Measurements from ENCODE around the gene RAD9A. TPM values are rescaled to one million over a fixed set of nuclear protein-coding genes. Genes with fewer than 3 reads are reported as not detected.

The RAD9A gene
- total RNA-seq, 2 experiments from 2014 or later: 31.0 to 39.1 TPM

DNA sequence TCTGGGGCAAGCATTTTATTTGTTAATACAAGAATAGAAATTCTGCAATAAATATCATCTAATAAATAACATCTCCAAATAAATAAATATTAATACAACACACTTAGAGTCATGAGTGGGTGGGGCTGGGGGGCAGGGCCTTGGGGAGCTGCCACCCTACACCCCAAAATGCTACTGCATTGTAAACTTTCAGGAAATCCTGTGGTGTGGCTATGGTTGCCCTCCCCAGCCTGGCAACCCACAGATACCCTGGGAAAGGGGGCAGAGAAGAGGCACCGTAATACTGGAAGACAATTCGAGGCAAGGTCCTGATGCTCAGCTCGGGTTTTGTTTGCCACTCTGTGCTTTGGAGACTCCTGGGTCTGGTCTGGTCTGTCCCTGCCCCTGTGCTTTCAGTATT lies 27.6 kb upstream of the RAD9A start:
- no peaks in the 10 kb centered on the region for H3K9me3 Mint-ChIP-seq
- no peak for DNase-seq
- no peaks in the 10 kb centered on the region for H3K27me3 Mint-ChIP-seq
- CTCF ChIA-PET: interaction anchor here (1.0 to 16.1 kb wide), 5 partner anchors 8 to 100 kb away, joined by 3 to 995 read pairs (median 15); partner anchors contain the start of gene CLCF1
- intact Hi-C loops (cut with micrococcal nuclease): no loop called here
- H3K4me3 Mint-ChIP-seq: no peak overlapping the region
- H3K27ac Mint-ChIP-seq: no peak overlapping the region
- POLR2A ChIA-PET: no interaction called here
- no peaks in the 10 kb centered on the region for H3K36me3 Mint-ChIP-seq
- peaks cover 37% of the 10 kb centered on the region for H3K4me1 Mint-ChIP-seq (ENCODE audit: low read depth)

DNA sequence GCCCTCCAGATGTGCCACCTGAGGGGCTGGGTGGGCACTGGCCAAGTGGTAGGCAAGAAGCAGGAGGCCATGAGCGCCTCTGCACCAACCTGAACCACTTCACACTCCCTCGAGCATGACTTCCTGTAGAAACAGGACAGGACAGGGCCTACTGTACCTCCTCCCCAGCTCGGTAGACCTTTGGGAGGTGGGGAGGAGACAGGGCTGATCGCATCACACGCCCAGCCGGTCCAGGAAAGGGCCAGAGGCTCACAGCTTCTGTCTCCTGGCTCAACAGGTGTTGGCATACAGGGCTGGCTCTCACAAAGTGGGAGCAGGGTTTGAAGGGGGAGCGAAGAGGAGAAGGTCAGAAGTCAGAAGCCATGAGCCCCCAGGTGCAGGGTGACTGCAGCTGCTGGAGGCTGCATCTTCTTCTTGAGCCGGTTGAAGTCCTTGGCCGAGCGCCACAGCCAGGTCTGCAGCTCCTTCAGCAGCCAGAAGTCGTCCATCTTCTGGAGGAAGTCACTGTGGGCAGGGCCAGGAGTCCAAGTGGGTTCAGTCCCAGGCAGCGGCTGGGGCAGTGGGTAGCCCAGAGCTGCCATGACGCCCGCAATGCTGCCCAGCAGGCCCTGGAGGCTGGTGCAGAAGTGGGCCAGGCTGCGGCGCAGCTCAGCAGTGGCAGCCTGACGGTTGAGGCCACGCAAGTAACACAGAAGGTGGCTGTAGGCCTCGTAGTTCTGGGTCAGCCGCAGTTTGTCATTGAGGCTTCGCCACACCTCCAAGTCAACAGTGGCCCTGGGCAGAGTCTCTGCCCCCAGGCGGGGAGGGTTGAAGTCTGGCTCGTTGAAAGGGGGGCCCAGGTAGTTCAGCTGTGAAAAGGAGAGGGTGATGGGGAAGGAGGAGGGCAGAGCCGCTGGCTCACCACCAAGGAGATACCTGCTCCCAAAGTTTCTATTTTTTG lies 26.7 kb upstream of the RAD9A start:
- Mint-ChIP-seq H3K4me3 (no peak overlapping the region), H3K4me1 (ENCODE audit: low read depth) (peaks cover 45% of the 10 kb centered on the region), H3K27me3 (no peaks in the 10 kb centered on the region), H3K27ac (no peak overlapping the region), H3K36me3 (no peaks in the 10 kb centered on the region), H3K9me3 (no peaks in the 10 kb centered on the region)
- ChIA-PET POLR2A (interaction anchor here (0.7 kb wide), 1 partner anchor 11 kb away, joined by 3 read pairs; no protein-coding TSS in a partner anchor), CTCF (interaction anchor here (0.8 to 4.1 kb wide), 4 partner anchors 9 to 18 kb away, joined by 3 to 15 read pairs (median 8); no protein-coding TSS in a partner anchor)
- DNase-seq: no peak
- intact Hi-C loops (cut with micrococcal nuclease): no loop called here

GRCh38 chr11:67365736-67366444 lies 25.9 kb upstream of the RAD9A start:
- ChIA-PET POLR2A (no interaction called here), CTCF (interaction anchor here (0.8 to 4.1 kb wide), 4 partner anchors 10 to 17 kb away, joined by 3 to 15 read pairs (median 8); no protein-coding TSS in a partner anchor)
- no peak overlapping the region for H3K27ac Mint-ChIP-seq

DNA sequence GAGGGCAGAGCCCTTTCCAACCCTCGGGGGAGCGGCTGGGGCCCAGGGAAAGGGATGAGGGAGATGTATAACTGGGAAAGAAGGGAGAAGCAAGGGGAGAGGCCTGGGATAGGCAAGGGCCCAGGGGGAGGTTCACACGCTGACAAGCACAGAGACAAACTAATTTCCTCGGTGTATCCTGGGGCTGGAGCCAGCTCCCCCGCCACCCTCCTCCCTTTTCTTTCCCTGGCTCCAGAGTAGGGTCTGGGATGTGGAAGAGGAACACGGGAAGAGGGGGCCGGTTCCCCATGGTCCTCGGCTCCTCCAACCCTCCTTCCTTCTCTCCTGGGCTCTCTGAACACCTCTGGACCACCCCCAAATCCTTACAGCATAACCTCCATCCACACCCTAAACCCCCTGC lies 25.2 kb upstream of the RAD9A start:
- intact Hi-C loops (cut with micrococcal nuclease): no loop called here
- Mint-ChIP-seq H3K4me3 (no peak overlapping the region), H3K27ac (no peak overlapping the region), H3K4me1 (ENCODE audit: low read depth) (peaks cover 57% of the 10 kb centered on the region), H3K27me3 (no peaks in the 10 kb centered on the region), H3K36me3 (no peaks in the 10 kb centered on the region), H3K9me3 (no peaks in the 10 kb centered on the region)
- POLR2A ChIA-PET: no interaction called here
- CTCF ChIA-PET: interaction anchor here (2.2 to 4.1 kb wide), 2 partner anchors 10 to 15 kb away, joined by 11 to 15 read pairs; no protein-coding TSS in a partner anchor
- DNase-seq: no peak

More at GRCh38 chr11:67365736-67366444, 25.9 kb upstream of the RAD9A start:
- Mint-ChIP-seq H3K27me3 (no peaks in the 10 kb centered on the region), H3K36me3 (no peaks in the 10 kb centered on the region), H3K4me1 (ENCODE audit: low read depth) (peaks cover 51% of the 10 kb centered on the region), H3K9me3 (no peaks in the 10 kb centered on the region), H3K4me3 (no peak overlapping the region)
- no peak for DNase-seq
- intact Hi-C loops (cut with micrococcal nuclease): no loop called here

- H3K36me3 Mint-ChIP-seq: no peaks in the 10 kb centered on the region
- peaks cover 61% of the 10 kb centered on the region for H3K4me1 Mint-ChIP-seq (ENCODE audit: low read depth)
- DNase-seq: no peak
- H3K9me3 Mint-ChIP-seq: no peaks in the 10 kb centered on the region
- no peak overlapping the region for H3K4me3 Mint-ChIP-seq
- ChIA-PET POLR2A (no interaction called here), CTCF (interaction anchor here (1.1 to 8.5 kb wide), 3 partner anchors 10 to 17 kb away, joined by 3 to 106 read pairs (median 15); no protein-coding TSS in a partner anchor)
- no peak overlapping the region for H3K27ac Mint-ChIP-seq
- H3K27me3 Mint-ChIP-seq: peaks cover 4% of the 10 kb centered on the region
- intact Hi-C loops (cut with micrococcal nuclease): no loop called here
Measured at GRCh38 chr11:67366961-67367760, 24.6 kb upstream of the RAD9A start.

DNA sequence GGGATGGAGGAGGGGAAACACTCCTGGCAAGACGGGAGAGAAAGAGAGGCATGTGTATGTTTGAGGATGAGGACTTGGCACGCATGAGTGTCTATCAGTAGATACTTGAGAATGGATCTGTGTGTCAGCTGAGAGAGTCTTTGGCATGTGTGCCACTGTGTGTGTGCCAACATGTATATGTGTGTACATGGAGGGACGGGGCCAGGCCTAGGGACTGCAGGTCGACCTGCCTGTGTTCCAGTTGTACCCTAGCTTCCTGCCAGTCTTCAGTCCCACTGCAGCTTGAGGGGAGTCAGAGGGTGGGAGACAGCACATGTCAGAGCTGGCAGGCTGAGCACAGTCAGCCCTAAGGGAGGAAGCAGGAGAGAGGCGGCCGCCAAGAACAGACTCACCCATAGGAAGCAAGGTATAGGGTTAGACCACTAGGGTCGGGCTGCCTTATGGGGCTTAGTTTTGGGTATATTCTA lies 24.0 kb upstream of the RAD9A start:
- H3K4me1 Mint-ChIP-seq (ENCODE audit: low read depth): peaks cover 61% of the 10 kb centered on the region
- POLR2A ChIA-PET: no interaction called here

GRCh38 chr11:67368621-67369020 lies 23.2 kb upstream of the RAD9A start:
- no peaks in the 10 kb centered on the region for H3K36me3 Mint-ChIP-seq
- intact Hi-C loops (cut with micrococcal nuclease): no loop called here
- peaks cover 4% of the 10 kb centered on the region for H3K27me3 Mint-ChIP-seq
- DNase-seq: peak; percentile 68
- H3K9me3 Mint-ChIP-seq: no peaks in the 10 kb centered on the region
- peak overlapping the region; percentile 31 for H3K27ac Mint-ChIP-seq
- H3K4me1 Mint-ChIP-seq (ENCODE audit: low read depth): peaks cover 60% of the 10 kb centered on the region
- CTCF ChIA-PET: interaction anchor here (2.8 to 21.4 kb wide), 3 partner anchors 12 to 22 kb away, joined by 18 to 995 read pairs (median 106); partner anchors contain the start of gene POLD4
- no peak overlapping the region for H3K4me3 Mint-ChIP-seq
- POLR2A ChIA-PET: no interaction called here

More for the DNA sequence above, 24.0 kb upstream of the RAD9A start:
- no peak overlapping the region for H3K4me3 Mint-ChIP-seq
- H3K36me3 Mint-ChIP-seq: no peaks in the 10 kb centered on the region
- no peak overlapping the region for H3K27ac Mint-ChIP-seq
- CTCF ChIA-PET: interaction anchor here (1.1 to 8.5 kb wide), 3 partner anchors 11 to 17 kb away, joined by 3 to 106 read pairs (median 15); no protein-coding TSS in a partner anchor
- no peak for DNase-seq
- intact Hi-C loops (cut with micrococcal nuclease): no loop called here
- no peaks in the 10 kb centered on the region for H3K9me3 Mint-ChIP-seq
- peaks cover 4% of the 10 kb centered on the region for H3K27me3 Mint-ChIP-seq

GRCh38 chr11:67369275-67369674 lies 22.5 kb upstream of the RAD9A start:
- peaks cover 60% of the 10 kb centered on the region for H3K4me1 Mint-ChIP-seq (ENCODE audit: low read depth)
- no peaks in the 10 kb centered on the region for H3K9me3 Mint-ChIP-seq
- peaks cover 8% of the 10 kb centered on the region for H3K27me3 Mint-ChIP-seq
- no peak overlapping the region for H3K4me3 Mint-ChIP-seq
- DNase-seq: no peak
- intact Hi-C loops (cut with micrococcal nuclease): no loop called here
- H3K27ac Mint-ChIP-seq: no peak overlapping the region
- ChIA-PET CTCF (interaction anchor here (1.0 to 21.4 kb wide), 5 partner anchors 13 to 97 kb away, joined by 3 to 995 read pairs (median 18); partner anchors contain the start of genes POLD4 and RAD9A), POLR2A (no interaction called here)
- no peaks in the 10 kb centered on the region for H3K36me3 Mint-ChIP-seq

DNA sequence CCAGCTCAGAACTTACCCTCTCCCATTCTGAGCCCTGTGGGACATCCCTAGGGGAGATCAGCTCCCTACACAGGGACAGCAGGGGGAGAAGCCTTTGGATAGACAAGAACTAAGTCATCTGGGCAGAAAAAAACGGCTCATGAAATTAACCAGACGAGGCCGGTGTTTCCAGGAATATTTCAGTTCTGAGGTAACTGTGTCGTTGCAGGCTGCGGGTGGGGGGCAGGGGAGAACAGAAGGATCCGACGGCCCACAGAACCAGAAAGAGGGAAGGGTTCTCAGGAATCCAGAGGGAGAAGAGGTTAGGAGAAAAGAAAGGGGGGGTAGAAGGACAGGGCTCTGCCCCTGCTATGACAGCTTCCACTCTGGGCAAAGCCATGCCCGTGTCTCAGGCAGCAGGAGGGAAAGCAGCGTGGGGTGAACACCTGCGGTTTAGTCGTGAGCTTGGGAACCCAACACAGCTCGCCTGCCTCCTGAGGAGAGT lies 21.9 kb upstream of the RAD9A start:
- Mint-ChIP-seq H3K27ac (no peak overlapping the region), H3K9me3 (no peaks in the 10 kb centered on the region), H3K36me3 (no peaks in the 10 kb centered on the region), H3K4me3 (no peak overlapping the region), H3K27me3 (peaks cover 8% of the 10 kb centered on the region), H3K4me1 (ENCODE audit: low read depth) (peaks cover 60% of the 10 kb centered on the region)
- intact Hi-C loops (cut with micrococcal nuclease): no loop called here
- ChIA-PET CTCF (interaction anchor here (1.0 to 21.4 kb wide), 7 partner anchors 13 to 106 kb away, joined by 3 to 995 read pairs (median 16); partner anchors contain the start of genes POLD4 and RAD9A), POLR2A (interaction anchor here (0.7 to 1.4 kb wide), 3 partner anchors 17 to 22 kb away, joined by 3 to 4 read pairs (median 3); partner anchors contain the start of genes POLD4 and RAD9A)
- no peak for DNase-seq

- DNase-seq: no peak
- Mint-ChIP-seq H3K36me3 (no peaks in the 10 kb centered on the region), H3K27me3 (peaks cover 8% of the 10 kb centered on the region), H3K4me1 (ENCODE audit: low read depth) (peaks cover 57% of the 10 kb centered on the region), H3K9me3 (no peaks in the 10 kb centered on the region), H3K27ac (no peak overlapping the region), H3K4me3 (no peak overlapping the region)
- ChIA-PET POLR2A (interaction anchor here (0.7 to 1.4 kb wide), 5 partner anchors 11 to 21 kb away, joined by 3 to 4 read pairs (median 3); partner anchors contain the start of genes POLD4 and RAD9A), CTCF (interaction anchor here (0.5 to 21.4 kb wide), 8 partner anchors 13 to 107 kb away, joined by 3 to 995 read pairs (median 10); partner anchors contain the start of genes POLD4 and RAD9A)
- intact Hi-C loops (cut with micrococcal nuclease): no loop called here
Measured at GRCh38 chr11:67370351-67371076, 21.3 kb upstream of the RAD9A start.

Measured in activated CD4-positive, alpha-beta memory T cell treated with anti-CD3 and anti-CD28 coated beads for 36 hours (primary cell).